CD4-positive, alpha-beta T cell treated with Interleukin-1 beta for 1 hour (primary cell): ENCODE measurements around the gene LRRC4C.

Source experiments
- DNase-seq, 2 donors: peaks; one replicate each; pipeline ENCODE4 v3.0.0-alpha.2; 2020 to 2022

The LRRC4C gene

DNA sequence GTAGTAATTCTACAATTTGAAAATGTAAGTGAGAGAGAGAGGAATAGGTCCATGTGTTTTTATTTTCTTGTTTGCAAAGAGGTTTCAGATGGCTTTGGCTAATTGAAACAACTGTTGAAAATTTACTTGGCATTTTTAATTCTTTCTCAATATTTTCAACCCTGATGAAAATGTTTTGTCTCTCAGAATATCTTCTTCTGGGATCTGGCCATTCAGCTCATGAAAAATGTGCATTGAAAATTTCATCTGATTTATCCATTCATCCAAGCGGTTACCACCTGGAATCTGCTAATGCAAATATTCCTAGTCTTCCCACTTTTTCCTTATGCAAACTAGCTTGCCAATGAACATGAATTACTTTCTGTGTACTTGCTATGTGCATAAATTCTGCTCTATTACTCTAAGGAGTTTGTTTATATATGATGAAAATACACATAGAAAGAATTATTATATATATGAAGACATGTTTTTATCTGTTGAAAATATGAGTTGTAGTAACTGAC lies 621.2 kb downstream of the LRRC4C start:
- DNase-seq: no peak

DNA sequence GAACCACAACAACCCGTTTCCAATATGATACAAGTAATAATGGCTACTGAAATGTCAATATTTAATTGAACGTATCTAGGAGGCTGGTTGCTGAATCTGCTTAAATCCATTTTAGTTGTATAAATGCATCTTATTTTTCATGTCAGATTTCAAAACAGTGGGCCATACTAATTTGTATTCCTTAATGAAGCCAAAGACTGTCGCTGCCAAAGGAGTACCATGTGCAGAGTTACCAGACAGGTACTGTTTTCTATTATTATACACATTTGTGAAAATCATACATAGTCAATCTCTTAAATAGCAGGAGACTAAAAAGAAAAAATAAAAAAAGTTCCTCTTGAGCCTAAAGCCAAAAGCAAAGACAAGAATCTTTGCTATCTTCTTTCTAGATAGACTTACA lies 632.3 kb downstream of the LRRC4C start:
- DNase-seq: no peak

DNA sequence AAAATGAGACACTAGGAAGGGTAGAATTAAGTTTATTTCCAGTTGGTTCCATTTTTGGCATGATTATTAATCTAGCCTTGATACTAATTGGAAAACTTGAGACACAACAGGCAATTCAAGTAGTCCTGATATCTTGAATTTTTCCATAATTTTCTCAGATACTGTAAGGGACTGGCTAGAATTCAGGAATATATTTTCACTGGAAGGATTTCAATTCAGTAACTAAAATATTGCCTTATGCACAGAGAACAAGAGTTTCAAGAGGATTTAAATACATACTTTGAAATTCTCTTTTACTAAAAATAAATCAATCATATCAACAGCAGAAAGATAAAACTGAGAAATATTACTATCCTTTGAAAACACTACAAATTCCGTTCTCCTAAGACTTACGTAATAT lies 632.9 kb downstream of the LRRC4C start:
- no peak for DNase-seq

DNA sequence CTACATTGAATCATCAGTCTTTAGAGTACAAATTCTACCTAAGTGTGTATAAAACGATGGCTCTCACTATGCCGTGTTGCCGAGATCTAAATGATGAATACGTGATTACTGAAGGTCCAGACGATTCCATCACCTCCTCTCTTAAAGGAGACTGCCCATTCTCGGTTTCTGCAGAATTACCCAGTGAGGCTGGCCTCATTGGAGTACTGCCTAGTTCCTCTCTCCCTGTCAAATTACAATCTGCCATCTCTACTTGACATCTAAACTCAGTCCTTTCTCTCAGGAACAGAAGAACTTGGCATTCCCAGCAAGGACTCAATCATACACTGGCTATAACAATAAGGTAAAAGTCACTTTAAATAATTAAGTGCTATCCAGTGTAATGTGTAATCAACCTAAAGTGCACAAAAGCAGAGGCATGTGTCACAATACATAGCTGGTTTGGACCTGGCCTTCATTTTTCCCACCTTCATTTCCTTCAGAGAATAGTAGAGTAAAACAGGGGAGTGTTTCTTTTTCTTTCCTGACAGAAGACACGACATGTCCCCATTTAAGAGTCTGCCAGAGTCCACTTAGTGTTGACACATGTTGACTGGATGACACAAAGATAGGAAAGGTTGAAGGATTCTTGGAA lies 634.1 kb downstream of the LRRC4C start:
- DNase-seq: no peak

DNA sequence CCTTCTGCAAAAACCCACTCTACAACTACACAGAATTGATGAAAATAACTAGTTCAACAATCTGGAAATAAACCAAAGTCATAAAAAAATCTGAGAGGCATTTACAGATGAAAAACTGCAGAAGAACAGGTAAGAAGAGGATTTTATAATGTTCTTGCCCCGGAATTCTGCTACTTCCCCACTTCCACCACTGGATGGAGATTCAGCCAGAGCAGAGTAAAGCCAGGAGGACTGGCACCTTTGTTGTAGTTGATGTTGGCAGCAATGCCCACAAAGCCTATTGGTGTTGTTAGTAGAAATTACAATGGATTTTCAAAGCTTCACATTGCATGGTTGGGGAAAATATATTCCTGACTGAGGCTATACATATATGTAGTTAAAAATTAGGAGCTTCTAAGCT lies 640.2 kb downstream of the LRRC4C start:
- DNase-seq: no peak

DNA sequence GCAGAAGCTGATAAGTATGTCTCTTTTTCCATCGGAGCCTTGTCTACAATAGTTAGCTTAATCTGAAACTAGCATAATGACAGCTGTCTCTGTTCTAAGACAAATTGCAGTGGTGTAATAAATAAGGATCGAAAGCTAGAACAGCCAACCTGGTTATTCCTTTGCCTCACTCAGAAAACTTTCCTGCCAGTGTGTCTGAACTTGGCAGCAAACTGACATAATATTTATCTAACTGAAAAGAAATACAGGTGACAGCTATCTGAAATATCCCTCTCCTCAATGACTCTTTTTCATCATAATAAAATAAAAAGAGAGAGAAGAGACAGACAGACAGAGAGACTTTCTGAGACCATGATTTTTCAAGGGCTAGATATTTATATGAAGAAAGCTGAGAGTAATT lies 642.5 kb downstream of the LRRC4C start:
- DNase-seq: no peak

DNA sequence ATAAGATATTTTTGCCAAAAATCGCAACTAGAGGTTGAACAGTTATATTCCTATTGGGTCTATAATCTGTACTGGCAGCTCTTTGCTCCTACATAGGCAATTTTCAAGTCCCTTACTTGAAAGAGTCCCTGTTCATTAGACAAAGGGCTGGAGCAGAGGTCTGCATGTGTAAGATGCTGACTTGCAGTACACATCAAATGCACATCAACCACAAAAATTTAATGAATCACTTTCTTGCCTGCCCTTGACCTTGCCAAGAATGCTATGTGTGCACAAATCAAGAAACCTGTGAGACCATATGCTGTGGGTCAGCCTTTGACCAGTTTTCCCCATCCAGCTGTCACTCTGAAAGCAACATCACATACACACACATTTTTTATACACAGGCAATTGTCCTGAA lies 661.5 kb downstream of the LRRC4C start:
- DNase-seq: no peak

DNA sequence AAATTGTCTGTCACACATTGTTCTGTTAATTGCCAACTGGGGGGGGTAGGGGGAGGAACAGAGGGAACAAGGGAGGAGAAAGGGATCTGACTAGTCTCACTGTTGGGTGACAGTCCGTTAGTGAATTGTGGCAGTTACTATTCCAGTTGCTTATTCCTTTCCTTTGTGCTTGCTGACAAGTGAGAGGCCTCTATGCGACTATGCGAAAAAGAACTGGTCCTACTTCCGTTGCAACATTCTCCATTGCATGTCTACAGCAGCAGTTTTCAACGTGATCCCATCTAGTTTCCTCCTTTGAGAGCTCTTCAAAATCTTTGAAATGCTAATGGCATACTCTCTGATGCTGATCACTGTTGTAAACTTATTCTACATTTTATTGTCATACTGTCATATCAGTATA lies 672.2 kb downstream of the LRRC4C start:
- no peak for DNase-seq

DNA sequence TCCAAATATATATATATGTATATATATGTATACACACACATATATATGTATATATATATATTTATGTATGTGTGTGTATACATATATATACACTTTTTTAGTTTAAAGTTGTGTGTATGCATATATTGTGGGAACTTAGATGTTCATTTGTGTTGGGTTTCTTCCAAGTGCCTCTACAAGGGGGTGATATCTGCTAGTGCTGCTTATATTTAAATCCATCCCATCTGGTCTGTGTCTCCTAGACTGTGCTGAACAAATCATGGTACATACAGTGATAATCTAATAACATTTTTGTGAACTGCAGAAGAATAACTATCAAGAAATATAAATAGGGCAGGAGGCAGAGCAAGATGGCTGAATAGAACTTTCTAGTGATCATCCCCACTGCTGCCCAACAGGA lies 696.4 kb downstream of the LRRC4C start:
- DNase-seq: no peak

DNA sequence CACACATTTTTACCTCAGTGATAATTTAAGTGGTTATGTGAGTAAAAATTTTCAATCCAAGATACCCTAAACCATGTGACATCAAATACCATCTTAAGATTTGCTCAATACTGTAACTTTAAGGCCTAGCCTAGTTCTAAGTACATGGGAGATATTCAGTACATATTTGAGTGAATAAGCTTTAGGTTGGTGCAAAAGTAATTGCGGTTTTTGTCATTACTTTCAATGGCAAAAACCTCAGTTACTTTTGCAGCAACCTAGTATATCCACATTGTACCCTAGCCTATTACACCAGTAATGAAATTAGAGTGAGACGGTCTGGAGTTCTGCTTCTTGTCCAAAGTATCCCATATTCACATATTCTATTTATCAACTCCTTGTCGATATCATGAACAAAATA lies 700.1 kb downstream of the LRRC4C start:
- DNase-seq: no peak

DNA sequence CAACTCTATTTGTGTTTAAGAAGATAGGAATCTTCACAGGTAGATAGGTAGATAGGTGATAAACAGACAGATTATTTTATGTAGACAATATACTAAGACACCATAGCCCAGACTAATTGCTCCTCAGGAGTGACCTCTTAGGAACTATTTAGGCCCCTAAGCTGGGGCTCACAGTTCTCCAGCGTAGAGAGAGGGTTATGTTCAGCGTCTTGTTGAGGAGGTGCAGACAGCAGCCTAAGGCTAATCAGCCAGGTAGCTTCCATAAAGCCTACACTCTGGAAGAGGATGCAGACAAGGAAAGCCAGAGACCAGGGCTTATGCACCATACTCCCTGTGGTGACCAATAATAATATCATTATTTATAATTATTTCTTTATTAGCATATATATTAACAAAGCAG lies 705.2 kb downstream of the LRRC4C start:
- DNase-seq: no peak

DNA sequence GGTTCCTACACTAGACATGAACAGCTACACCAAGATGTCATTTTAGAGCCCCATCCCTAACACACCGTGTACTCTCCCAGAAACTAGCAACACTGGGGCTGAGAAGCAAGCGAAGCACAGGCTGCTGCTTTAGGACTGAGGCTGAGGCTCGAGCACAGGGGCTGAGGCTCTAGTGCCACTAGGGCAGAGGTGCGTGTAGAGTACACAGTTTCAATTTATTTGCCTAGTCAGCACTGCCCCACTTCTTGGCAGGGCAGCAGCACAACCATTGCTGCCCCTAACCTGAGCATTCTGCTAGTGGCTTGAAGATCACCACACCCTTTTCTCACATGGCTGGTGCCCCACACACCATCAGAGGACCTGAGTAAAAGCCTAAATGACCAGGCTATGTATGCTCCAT lies 713.2 kb downstream of the LRRC4C start:
- DNase-seq: no peak

DNA sequence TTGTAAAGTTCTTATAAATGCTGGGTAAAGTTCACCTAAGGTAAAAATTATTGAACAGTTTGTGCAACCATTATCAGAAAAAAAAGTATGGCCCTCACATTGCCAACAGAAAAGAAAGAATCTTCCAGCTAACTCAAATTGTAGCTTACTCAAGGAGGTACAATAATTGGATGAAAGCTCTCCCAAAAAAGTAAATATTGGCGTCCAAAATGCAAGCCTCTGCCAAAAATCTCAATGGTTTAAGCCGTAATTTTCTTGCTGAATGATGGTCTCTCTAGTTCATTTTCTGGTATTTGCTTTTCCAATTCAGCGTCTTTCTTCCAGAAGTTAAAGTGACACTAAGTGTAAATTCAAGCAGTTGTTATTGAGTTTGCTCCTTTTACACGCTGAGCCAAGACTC lies 727.3 kb downstream of the LRRC4C start:
- no peak for DNase-seq

DNA sequence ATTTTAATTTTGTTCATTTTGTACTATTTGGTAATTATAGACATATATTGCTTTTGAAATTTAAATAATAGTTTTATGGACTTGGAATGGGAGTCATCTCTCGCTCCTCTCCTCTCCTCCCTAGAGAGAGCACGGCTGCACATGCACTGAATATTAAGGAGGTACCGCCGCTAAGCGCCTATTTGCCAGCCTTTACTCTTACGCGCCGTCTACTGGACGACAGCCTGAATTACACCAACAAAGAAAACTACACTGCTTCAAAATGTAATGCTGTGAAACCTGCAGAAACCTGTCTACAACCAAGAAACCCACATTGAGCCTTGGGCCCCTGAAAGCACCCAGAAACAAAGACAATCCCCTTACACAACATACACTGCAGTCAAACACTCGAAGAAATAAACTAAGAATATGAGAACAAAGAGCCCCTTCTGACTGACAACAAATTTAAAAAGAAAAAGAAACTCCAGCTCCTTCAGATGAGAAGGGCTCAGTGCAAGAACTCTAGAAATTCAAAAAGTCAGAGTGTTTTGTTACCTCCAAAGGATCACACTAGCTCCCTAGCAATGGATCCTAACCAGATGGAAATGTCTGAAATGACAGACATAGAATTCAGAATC lies 737.2 kb downstream of the LRRC4C start:
- DNase-seq: no peak

DNA sequence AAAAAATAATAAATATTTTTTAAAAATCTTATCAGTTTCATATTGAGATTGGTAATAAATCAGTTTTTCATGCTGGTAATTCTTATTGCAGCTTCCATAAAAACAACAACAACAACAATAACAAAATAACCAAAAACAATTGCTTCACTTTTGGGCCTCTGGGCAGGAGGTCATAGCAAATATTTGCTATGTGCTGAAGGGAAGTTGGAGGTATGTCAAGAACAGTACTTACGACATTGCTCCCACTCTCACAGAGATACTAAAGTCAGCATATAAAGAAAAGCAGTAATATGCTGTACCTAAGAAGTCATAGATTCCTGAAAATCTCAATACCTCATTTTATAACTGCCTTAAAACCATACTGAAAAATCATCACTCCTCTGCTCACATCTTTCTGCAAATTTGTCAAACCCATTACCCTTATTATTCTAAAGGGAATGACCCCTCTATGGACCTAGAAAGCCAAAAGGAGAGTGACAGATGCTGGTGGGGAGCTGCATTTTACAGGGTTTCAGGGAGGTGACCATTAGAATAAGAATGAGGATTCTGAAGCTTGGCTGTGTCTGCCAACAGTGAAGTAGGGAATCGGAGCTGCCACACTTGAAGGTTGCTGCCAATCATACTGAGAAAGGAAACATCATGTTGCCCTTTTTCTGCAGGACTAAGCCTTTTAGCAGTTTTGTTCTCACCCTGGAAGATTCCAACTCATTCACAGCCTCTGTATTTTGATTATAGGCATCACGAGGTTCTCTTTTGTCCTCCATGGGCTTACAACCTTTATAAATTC lies 742.9 kb downstream of the LRRC4C start:
- DNase-seq: no peak

DNA sequence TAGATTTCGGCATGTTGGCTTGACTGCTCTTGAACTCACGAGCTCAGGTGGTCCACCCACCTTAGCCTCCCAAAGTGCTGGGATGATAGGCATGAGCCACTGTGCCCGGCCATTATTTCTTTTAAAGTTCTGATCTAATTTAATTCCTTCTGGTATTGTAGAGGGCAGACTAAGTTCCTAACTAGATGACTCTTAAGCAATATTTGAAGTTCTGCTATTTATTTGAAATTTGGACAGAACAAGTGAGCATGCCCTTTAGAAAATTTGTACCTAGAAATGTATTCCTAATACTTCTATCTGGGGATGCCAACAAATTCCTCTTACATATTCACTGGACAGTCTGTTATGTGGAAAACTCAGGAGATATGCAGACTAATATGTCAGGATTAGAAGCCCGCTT lies 746.4 kb downstream of the LRRC4C start:
- DNase-seq: no peak

DNA sequence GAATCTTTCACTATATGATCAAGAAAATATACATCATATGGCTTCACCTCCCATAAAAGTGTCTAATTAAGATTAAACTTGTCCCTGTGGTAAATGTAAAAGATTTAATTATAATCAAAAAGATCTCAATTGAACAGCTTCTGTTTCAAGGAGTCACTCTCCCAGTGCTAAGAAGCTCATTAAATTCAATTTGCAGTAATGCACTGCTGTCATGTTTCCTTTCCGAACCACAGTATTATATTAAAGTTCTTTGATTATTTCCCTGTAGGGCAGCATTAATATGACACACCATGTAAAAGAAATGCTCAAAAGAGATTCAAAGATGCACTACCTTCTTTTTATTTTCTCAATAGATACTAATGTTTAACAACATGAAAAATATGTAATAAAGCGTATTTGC lies 758.4 kb downstream of the LRRC4C start:
- no peak for DNase-seq

DNA sequence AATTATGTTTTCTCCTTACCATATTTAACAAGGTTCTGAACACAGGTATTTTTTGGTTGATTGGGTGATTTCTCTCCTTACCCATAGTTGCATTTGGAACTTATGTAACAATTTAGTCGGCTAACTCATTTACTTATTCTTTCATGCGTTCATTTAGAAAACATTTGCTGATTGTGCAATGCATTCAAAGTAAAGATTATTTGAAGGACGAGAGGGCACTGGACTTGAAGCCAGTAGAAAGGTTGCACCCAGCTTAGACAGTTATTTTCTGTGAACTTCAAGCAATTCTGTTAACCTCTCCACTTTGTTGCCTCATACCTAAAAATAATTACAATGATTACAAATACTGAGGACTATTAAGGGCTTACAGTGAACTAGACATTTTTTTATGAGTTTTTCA lies 769.6 kb downstream of the LRRC4C start:
- no peak for DNase-seq

DNA sequence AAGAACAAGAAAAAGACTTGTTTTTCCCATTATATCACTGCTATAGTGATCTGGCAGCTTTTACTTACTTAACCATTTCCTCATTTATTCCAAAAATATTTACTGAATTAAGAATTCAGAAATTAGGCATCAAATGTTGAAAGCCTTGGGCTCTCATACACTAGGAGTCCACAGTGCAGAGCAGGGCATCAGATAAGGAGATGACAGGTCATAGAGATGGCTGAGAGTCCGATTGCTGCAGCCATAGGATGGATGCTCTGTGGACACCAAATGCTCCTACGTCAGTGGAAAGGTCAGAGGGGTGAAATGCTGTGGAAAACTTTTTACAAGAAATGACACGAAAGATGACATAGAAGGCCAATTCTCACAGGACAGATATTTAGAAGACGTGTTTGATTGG lies 771.1 kb downstream of the LRRC4C start:
- DNase-seq: no peak

DNA sequence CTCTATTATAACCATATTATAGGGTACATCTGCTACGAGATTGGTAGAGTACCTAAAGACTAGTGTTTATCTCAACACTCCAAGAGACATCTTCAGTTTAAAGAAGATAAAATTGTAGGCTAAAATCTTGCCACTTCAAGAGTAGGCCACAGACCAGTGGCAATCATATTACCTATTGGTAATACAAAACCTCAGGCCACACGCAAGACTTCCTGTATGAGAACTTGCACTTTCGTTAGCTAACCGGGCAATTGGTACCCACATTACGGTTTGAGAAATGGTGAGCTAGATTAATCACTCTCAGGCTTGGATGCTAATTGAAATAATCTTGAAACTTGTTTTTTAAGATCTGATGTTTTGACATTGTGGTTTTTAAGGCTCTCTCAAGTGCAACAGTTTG lies 772.7 kb downstream of the LRRC4C start:
- no peak for DNase-seq

DNA sequence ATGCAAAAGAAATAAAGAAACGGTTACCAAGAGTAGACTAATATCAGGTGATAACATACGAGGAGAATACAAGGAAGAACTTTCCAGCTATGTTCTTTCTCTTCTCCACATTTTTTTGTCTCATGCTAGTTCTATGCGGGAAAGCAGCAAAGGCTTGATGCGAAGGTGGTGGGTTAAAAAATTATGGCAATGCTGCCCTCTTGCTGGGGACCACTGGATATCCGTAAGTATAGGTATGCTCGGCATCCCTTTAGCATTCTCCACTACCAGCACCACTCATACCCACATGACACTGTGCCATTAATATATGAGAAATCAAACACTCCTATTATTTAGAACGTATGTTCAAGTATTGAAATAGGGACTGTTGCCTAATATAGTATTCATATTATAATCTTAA lies 776.4 kb downstream of the LRRC4C start:
- DNase-seq: no peak

DNA sequence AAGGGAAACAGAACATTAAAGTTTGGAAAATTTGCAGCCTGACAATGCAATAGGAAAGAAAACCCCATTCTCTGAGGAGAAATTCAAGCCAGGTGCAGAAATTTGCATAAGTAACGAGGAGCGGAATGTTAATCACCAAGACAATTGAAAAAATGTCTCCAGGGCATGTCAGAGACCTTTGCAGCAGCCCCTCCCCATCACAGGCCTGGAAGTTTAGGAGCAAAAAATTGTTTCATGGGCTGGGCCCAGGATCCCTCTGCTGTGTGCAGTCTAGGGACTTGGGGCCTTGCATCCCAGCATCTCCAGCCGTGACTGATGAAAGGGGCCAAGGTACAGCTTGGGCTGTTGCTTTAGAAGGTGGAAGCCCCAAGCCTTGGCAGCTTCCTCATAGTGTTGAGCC lies 780.2 kb downstream of the LRRC4C start:
- no peak for DNase-seq

DNA sequence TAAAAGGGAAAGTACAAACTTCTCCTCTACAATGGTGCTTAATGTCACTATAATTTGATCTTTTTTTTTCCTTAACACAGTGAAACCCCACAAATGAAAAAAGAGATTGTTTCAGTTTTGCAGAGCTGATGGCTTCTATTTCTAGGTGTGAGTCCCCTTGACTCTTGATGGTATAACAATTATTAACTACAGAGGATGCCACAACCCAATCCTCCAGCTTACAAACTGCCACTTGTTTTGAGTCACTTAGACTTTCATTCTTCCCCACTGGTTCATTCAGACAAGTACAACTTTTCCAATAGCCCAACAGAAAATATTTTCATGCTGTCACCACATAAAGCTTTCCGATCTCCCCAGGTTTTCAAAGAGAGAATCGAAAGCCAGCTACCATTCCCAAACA lies 812.2 kb downstream of the LRRC4C start:
- no peak for DNase-seq

DNA sequence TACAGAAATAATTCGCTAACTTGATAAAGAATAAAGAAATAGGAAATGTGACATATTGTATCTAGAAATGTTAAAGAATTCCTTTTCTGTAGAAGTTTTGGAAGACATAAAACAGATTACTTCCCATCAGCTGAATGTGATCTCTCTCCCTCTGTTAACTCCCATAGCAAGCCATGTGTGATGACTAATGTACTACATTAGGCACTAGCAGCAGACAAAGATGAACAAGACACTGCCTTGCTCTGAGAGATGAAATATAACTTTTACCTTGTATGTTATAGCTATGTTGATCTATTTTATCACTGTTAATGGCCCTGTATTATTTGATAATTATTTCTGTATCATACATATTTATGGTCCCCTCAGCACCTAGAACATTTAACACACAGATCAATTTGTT lies 817.2 kb downstream of the LRRC4C start:
- DNase-seq: no peak
